Right atrium auricular region (tissue), 2 donors: ENCODE results near the gene SLC25A18. TPM values are rescaled to one million over a fixed set of nuclear protein-coding genes. Genes with fewer than 3 reads are reported as not detected.

Source experiments
- DNase-seq: peaks from one replicate; pipeline ENCODE4 v3.0.0-alpha.2; 2019; ENCODE audit warnings: low spot score
- H3K27ac ChIP-seq, 2 donors: fragments of 200-600 bp; sonication (generic); 1 replicate in 1 of 2; 2 replicates in 1 of 2; pipeline ENCODE4 v1.5.1; 2016 to 2019
- H3K27me3 ChIP-seq, 2 donors: fragments of 200-600 bp; sonication (generic); one replicate each; pipeline versions ENCODE4 v1.5.1 to v1.6.0; 2017 to 2019
- H3K36me3 ChIP-seq: fragments of 200-600 bp; sonication (generic); one replicate; pipeline ENCODE4 v1.5.1; 2016
- H3K4me1 ChIP-seq, 2 donors: fragments of 200-600 bp; sonication (generic); one replicate each; pipeline versions ENCODE4 v1.5.1 to v1.6.0; 2017 to 2019
- H3K4me3 ChIP-seq, 2 donors: fragments of 200-600 bp; sonication (generic); 1 replicate in 1 of 2; 2 replicates in 1 of 2; pipeline ENCODE4 v1.5.1; 2017 to 2019; ENCODE audit warnings: mild to moderate bottlenecking in 1 of 2, moderate library complexity in 1 of 2
- H3K9me3 ChIP-seq, 2 donors: fragments of 200-600 bp; sonication (generic); one replicate each; pipeline ENCODE4 v1.5.1; 2019
- total RNA-seq, 2 donors: library from RNA; depleted of rRNA; stranded (reverse); fragments of >200 nt; gene quantifications; one replicate each; pipeline ENCODE4 v1.1.0, GENCODE V29; 2016
- TF ChIP-seq, protein P1 (sequence below), 2 donors: fragments of 200-600 bp; sonication (generic); IDR thresholded peaks; one replicate each; pipeline ENCODE4 v1.5.1; 2019; ENCODE audit warnings: antibody characterized with exemption in 2 of 2

Gene SLC25A18
- total RNA-seq, 2 donors from 2014 or later: 0.59 to 3.6 TPM

DNA sequence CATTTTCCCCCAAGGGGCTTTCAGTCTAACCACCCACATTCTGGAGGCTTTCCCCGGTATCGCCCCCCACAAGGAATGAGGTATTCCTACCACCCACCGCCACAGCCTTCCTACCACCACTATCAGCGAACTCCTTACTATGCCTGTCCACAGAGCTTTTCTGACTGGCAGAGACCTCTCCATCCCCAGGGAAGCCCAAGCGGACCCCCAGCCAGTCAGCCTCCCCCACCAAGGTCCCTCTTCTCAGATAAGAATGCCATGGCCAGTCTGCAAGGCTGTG, 14.6 kb upstream of the SLC25A18 start:
- H3K27ac ChIP-seq: no peak overlapping the region
- H3K27me3 ChIP-seq: no peaks in the 10 kb centered on the region
- H3K4me3 ChIP-seq: no peak overlapping the region
- no peaks in the 10 kb centered on the region for H3K36me3 ChIP-seq
- no peaks in the 10 kb centered on the region for H3K9me3 ChIP-seq
- TF ChIP-seq, protein P1, sequence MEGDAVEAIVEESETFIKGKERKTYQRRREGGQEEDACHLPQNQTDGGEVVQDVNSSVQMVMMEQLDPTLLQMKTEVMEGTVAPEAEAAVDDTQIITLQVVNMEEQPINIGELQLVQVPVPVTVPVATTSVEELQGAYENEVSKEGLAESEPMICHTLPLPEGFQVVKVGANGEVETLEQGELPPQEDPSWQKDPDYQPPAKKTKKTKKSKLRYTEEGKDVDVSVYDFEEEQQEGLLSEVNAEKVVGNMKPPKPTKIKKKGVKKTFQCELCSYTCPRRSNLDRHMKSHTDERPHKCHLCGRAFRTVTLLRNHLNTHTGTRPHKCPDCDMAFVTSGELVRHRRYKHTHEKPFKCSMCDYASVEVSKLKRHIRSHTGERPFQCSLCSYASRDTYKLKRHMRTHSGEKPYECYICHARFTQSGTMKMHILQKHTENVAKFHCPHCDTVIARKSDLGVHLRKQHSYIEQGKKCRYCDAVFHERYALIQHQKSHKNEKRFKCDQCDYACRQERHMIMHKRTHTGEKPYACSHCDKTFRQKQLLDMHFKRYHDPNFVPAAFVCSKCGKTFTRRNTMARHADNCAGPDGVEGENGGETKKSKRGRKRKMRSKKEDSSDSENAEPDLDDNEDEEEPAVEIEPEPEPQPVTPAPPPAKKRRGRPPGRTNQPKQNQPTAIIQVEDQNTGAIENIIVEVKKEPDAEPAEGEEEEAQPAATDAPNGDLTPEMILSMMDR (IDR thresholded peaks at IDR 0.05): no peak
- no peaks in the 10 kb centered on the region for H3K4me1 ChIP-seq
- no peak for DNase-seq

DNA sequence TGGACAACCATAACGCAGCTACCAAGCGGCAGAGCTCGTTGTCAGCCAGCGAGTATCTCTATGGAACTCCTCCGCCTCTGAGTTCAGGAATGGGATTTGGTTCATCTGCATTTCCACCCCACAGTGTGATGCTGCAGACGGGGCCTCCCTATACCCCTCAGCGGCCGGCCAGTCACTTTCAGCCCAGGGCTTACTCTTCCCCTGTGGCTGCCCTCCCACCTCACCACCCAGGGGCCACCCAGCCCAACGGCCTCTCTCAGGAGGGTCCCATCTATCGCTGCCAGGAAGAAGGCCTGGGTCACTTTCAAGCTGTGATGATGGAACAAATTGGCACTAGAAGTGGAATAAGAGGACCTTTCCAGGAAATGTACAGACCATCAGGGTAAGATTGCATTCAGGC, 14.1 kb upstream of the SLC25A18 start:
- Histone ChIP-seq H3K4me1 (no peaks in the 10 kb centered on the region), H3K9me3 (no peaks in the 10 kb centered on the region), H3K27me3 (no peaks in the 10 kb centered on the region), H3K36me3 (no peaks in the 10 kb centered on the region), H3K27ac (no peak overlapping the region), H3K4me3 (no peak overlapping the region)
- TF ChIP-seq, protein P1 (IDR thresholded peaks at IDR 0.05): no peak
- no peak for DNase-seq

DNA sequence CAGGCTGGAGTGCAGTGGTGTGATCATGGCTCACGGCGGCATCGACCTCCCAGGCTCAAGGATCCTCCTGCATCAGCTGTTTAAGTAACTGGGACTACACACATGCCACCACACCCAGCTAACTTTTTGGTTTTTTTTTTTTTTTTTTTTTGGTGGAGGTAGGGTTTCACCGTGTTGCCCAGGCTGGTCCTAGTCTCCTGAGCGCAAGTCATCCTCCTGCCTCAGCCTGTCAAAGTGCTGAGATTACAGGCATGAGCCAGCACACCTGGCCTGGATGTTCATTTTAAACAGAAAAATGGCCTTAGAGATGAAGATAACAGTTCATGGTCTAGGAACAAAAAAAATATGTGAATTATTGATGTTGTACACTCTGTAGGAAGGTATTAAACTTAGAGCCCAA, 13.6 kb upstream of the SLC25A18 start:
- Histone ChIP-seq H3K4me1 (no peaks in the 10 kb centered on the region), H3K9me3 (no peaks in the 10 kb centered on the region), H3K27ac (no peak overlapping the region), H3K4me3 (no peak overlapping the region), H3K27me3 (no peaks in the 10 kb centered on the region), H3K36me3 (no peaks in the 10 kb centered on the region)
- no peak for DNase-seq
- TF ChIP-seq, protein P1 (IDR thresholded peaks at IDR 0.05): no peak

DNA sequence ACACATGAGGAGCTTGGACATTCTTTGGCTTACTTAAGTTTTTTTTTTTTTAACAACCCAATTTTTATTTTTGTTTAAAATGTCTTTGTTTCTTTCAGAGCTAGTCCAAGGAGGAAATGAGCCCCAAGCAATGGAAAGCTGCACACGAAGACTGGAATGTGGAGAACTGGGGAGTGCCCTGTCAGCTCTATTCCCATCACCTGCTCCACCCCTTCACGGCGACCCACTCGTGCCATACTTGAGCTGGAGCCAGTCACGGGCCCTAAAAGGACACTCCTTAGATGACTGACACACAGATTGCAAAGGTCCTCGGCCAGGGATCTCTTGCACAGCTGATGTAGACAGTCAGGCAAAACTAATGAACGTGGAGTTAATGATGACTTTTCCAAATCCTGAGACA, 10.6 kb upstream of the SLC25A18 start:
- Histone ChIP-seq H3K27ac (peak overlapping the region in 1 of 2 donors; percentile 51), H3K36me3 (no peaks in the 10 kb centered on the region), H3K27me3 (no peaks in the 10 kb centered on the region), H3K4me1 (no peaks in the 10 kb centered on the region), H3K9me3 (no peaks in the 10 kb centered on the region), H3K4me3 (no peak overlapping the region)
- DNase-seq: no peak
- TF ChIP-seq, protein P1 (IDR thresholded peaks at IDR 0.05): no peak

DNA sequence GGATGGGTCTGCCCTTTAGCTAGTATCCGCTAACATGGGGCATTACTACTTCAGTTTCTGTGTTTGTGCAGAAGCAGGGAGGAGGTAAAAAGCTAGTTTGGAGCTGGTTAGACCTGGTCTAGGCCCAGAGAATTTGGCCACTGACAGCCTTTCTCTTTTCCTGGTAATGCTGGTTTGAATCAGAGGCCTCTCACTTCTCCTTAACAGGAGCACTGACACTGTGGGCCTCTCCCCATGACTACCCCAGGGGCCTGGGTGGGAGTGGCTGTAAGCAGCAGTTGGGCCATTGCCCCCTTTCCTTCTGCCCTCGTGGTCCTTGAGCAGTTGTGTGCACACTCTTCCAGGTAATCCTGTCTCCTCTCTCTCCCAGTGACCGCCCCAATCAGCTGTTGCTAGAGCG, 8.5 kb upstream of the SLC25A18 start:
- no peaks in the 10 kb centered on the region for H3K27me3 ChIP-seq
- no peaks in the 10 kb centered on the region for H3K36me3 ChIP-seq
- TF ChIP-seq, protein P1 (IDR thresholded peaks at IDR 0.05): no peak
- no peak for DNase-seq
- H3K4me3 ChIP-seq: no peak overlapping the region
- H3K9me3 ChIP-seq: no peaks in the 10 kb centered on the region
- H3K4me1 ChIP-seq: no peaks in the 10 kb centered on the region
- no peak overlapping the region for H3K27ac ChIP-seq

DNA sequence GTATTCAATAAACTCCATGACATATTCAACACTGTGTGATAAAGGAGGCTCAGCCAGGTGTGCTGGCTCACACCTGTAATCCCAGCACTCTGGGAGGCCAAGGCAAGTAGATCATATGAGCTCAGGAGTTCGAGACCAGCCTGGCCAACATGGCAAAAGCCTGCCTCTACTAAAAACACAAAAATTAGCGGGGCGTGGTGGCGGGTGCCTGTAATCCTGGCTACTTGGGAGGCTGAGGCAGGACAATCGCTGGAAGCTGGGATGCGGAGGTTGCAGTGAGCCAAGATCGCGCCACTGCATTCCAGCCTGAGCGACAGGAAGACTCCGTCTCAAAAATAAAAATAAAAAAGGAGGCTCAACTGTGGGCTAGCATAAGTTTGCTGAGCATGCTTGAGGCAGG, 4.1 kb upstream of the SLC25A18 start:
- H3K4me1 ChIP-seq: peaks cover 0 to 22% of the 10 kb centered on the region in 2 donors
- H3K27me3 ChIP-seq: no peaks in the 10 kb centered on the region
- no peak for DNase-seq
- H3K36me3 ChIP-seq: no peaks in the 10 kb centered on the region
- H3K4me3 ChIP-seq: no peak overlapping the region
- TF ChIP-seq, protein P1 (IDR thresholded peaks at IDR 0.05): no peak
- H3K9me3 ChIP-seq: no peaks in the 10 kb centered on the region
- no peak overlapping the region for H3K27ac ChIP-seq
